NCI-H510A treated with DMSO at 0.1 percent for 48 hours (cell line): Measurements from ENCODE around the gene ICAM2.

ENCODE experiments used
- DNase-seq: peaks from one replicate; lab custom pipeline; 2025; lab: John Stamatoyannopoulos, UW

ICAM2 gene

GRCh38 chr17:63974594-63975192, 45.7 kb downstream of the ICAM2 start:
- no peak for DNase-seq

- peak; percentile 25 for DNase-seq
Measured at GRCh38 chr17:63973930-63974593, 46.4 kb downstream of the ICAM2 start.

- no peak for DNase-seq
Measured at GRCh38 chr17:63973247-63973646, 47.2 kb downstream of the ICAM2 start.

GRCh38 chr17:63972796-63973195, 47.6 kb downstream of the ICAM2 start, which contains the start of gene SCN4A:
Gene SCN4A, minus strand, starts transcription at chr17:63972918. Its CDS starts 77 bp downstream, at chr17:63972841.
- no peak for DNase-seq

- DNase-seq: no peak
Measured at GRCh38 chr17:63969278-63969677, 51.2 kb downstream of the ICAM2 start.

- no peak for DNase-seq
Measured at GRCh38 chr17:63967953-63968352, 52.5 kb downstream of the ICAM2 start.

GRCh38 chr17:63966646-63967264, 53.7 kb downstream of the ICAM2 start:
- DNase-seq: no peak

- no peak for DNase-seq
Measured at GRCh38 chr17:63963123-63963522, 57.3 kb downstream of the ICAM2 start.

GRCh38 chr17:63962298-63962744, 58.1 kb downstream of the ICAM2 start:
- DNase-seq: no peak

GRCh38 chr17:63961355-63962212, 58.8 kb downstream of the ICAM2 start:
- DNase-seq: no peak

GRCh38 chr17:63960430-63960829, 60.0 kb downstream of the ICAM2 start:
- DNase-seq: no peak

GRCh38 chr17:63960006-63960405, 60.4 kb downstream of the ICAM2 start:
- no peak for DNase-seq

- DNase-seq: no peak
Measured at GRCh38 chr17:63956296-63956920, 64.0 kb downstream of the ICAM2 start.

- DNase-seq: no peak
Measured at GRCh38 chr17:63955791-63956190, 64.6 kb downstream of the ICAM2 start.

GRCh38 chr17:63955232-63955631, 65.2 kb downstream of the ICAM2 start:
- no peak for DNase-seq

- peak; percentile 81 for DNase-seq
Measured at GRCh38 chr17:63954402-63955063, 65.9 kb downstream of the ICAM2 start.
